ENCODE measurements around the gene VWA5B1.

Gene VWA5B1

DNA sequence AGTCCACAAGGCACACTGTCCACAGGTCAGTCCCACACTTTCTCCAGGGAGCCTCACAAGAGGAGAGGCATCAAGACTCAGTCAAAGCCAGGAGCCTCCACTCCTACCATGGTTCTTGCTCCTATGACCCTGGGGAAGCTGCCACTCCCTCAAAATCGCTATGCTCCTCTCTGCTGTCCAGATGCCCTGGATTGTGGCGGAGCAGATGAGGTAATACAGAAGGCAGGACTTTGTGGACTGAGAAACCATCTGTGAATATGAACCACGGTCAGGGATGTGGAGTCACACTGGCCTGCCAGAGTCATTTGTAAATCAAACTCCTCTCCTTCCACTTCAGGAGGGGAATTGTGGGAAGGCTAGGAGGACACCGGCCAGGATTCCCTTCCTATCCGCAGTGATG, 20.6 kb downstream of the VWA5B1 start:
- no peak for DNase-seq (ENCODE audit: low spot score)
- in situ Hi-C loops (cut with MboI; ENCODE audit: low pct_unique_long_range_greater_than_20kb, low sequenced_read_pairs, unreplicated experiment) = no loop called here
- TF ChIP-seq, protein P1, sequence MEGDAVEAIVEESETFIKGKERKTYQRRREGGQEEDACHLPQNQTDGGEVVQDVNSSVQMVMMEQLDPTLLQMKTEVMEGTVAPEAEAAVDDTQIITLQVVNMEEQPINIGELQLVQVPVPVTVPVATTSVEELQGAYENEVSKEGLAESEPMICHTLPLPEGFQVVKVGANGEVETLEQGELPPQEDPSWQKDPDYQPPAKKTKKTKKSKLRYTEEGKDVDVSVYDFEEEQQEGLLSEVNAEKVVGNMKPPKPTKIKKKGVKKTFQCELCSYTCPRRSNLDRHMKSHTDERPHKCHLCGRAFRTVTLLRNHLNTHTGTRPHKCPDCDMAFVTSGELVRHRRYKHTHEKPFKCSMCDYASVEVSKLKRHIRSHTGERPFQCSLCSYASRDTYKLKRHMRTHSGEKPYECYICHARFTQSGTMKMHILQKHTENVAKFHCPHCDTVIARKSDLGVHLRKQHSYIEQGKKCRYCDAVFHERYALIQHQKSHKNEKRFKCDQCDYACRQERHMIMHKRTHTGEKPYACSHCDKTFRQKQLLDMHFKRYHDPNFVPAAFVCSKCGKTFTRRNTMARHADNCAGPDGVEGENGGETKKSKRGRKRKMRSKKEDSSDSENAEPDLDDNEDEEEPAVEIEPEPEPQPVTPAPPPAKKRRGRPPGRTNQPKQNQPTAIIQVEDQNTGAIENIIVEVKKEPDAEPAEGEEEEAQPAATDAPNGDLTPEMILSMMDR (IDR thresholded peaks at IDR 0.05; ENCODE audit: extremely low read depth, insufficient read depth, missing control alignments) = no peak

DNA sequence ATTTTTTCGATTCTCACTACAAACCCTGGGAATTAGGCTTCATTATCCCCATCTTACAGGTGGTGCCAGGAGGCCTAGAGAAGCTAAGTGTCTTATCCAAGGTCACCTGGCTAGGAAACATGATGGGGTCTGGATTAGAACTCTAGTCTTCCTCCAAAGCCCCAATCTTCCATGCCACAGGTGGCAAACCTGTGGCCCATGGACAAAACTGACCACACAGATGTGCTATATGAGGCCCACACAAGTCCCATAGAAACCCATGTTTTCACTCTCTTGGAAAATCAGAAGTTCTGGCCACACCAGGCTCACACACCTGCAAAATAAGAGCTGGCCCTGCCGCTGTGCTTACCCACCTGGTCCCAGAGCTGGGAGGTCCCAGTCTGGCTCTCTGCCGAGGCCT, 21.6 kb downstream of the VWA5B1 start:
- DNase-seq (ENCODE audit: low spot score) = no peak
- in situ Hi-C loops (cut with MboI; ENCODE audit: low pct_unique_long_range_greater_than_20kb, low sequenced_read_pairs, unreplicated experiment) = no loop called here
- TF ChIP-seq, protein P1 (IDR thresholded peaks at IDR 0.05; ENCODE audit: extremely low read depth, insufficient read depth, missing control alignments) = no peak

DNA sequence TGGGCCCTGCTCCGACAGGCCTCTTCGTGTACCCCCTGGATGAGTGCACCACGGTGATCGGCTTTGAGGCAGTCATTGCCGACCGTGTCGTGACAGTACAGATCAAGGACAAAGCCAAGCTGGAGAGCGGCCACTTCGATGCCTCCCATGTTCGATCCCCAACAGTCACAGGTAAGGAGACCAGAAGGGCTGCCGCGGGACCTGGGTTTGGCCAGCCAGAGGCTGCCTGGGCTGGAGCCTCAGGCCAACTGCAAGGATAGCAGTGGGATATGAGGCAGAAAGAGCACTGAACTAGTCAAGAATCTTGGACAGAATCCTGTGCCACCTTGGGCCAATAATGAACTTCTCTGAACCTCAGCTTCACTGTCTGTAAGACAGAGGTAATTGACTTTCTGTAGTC, 22.1 kb downstream of the VWA5B1 start:
- TF ChIP-seq, protein P1 (IDR thresholded peaks at IDR 0.05; ENCODE audit: extremely low read depth, insufficient read depth, missing control alignments) = no peak
- no peak for DNase-seq (ENCODE audit: low spot score)
- in situ Hi-C loops (cut with MboI; ENCODE audit: low pct_unique_long_range_greater_than_20kb, low sequenced_read_pairs, unreplicated experiment) = no loop called here

DNA sequence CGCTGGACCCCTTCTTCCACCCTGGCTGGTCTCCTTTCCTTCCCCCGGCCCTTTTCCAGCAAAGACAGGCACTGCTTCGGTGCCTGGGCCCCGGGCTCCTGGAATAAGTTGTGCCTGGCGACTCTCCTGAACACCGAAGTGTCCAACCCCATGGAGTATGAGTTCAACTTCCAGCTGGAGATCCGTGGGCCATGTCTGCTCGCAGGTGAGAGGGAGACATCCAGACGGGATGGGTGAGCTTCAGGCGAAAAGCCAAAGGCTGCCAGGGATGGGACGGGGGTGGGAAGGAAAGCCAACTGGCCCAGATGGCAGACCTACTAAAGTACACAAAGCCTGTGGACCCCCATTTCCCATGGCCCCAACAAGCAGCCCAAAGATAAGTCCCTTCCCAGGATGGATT, 26.8 kb downstream of the VWA5B1 start:
- no peak for DNase-seq (ENCODE audit: low spot score)
- TF ChIP-seq, protein P1 (IDR thresholded peaks at IDR 0.05; ENCODE audit: extremely low read depth, insufficient read depth, missing control alignments) = no peak
- in situ Hi-C loops (cut with MboI; ENCODE audit: low pct_unique_long_range_greater_than_20kb, low sequenced_read_pairs, unreplicated experiment) = no loop called here

DNA sequence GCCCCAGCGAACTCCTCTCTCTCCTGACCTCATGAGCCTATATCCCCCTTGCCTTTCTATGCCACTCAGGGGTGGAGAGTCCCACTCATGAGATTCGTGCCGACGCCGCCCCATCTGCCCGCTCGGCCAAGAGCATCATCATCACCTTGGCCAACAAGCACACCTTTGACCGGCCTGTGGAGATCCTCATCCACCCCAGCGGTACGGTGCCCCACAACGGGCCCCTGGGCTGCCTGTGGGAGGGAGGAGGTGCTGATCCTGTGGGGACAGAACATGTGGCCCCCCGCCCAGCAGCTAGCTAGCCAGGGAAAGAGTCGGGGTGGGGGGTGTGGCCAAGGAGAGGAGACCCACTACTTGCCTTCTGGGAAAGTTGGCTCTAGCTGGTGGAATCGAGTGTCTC, 27.8 kb downstream of the VWA5B1 start:
- in situ Hi-C loops (cut with MboI; ENCODE audit: low pct_unique_long_range_greater_than_20kb, low sequenced_read_pairs, unreplicated experiment) = no loop called here
- TF ChIP-seq, protein P1 (IDR thresholded peaks at IDR 0.05; ENCODE audit: extremely low read depth, insufficient read depth, missing control alignments) = no peak
- no peak for DNase-seq (ENCODE audit: low spot score)

DNA sequence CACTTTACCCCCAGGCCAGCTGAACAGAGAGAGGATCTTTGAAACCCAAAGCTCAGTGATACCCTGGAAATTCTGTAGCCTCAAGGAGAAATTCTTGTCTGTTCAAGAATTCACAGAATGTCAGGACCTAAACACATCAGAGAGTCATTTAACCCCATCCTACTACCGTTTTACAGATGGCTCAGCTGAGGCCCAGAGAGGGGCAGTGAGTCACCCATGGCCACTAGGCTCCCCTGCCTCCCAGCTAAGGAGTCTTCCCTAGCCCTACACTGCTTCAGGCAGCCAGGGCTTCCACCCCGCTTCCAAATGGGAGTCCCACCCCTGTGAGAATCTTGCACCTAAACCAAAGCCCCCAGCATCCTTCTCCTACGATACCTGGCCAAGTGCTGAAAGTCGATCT, 28.3 kb downstream of the VWA5B1 start:
- no peak for DNase-seq (ENCODE audit: low spot score)
- in situ Hi-C loops (cut with MboI; ENCODE audit: low pct_unique_long_range_greater_than_20kb, low sequenced_read_pairs, unreplicated experiment) = no loop called here
- TF ChIP-seq, protein P1 (IDR thresholded peaks at IDR 0.05; ENCODE audit: extremely low read depth, insufficient read depth, missing control alignments) = no peak
